CD4-positive, alpha-beta T cell treated with Interleukin-6 at 100 ng/mL for 8 hours (primary cell): Measurements from ENCODE around the gene CDH13.

Experiments used
- DNase-seq: peaks from one replicate; pipeline ENCODE4 v3.0.0-alpha.2; 2020; ENCODE audit warnings: mixed read lengths, low spot score

Gene CDH13

GRCh38 chr16:83723244-83723643 is 1096.5 kb downstream of the CDH13 start:
- no peak for DNase-seq

GRCh38 chr16:83723901-83724300 is 1097.1 kb downstream of the CDH13 start:
- no peak for DNase-seq

GRCh38 chr16:83724585-83724984 is 1097.8 kb downstream of the CDH13 start:
- no peak for DNase-seq

GRCh38 chr16:83725313-83725712 is 1098.5 kb downstream of the CDH13 start:
- no peak for DNase-seq

- DNase-seq: no peak
Measured at GRCh38 chr16:83727018-83727417, 1100.2 kb downstream of the CDH13 start.

GRCh38 chr16:83727751-83728352 is 1101.1 kb downstream of the CDH13 start:
- DNase-seq: no peak

GRCh38 chr16:83728492-83728891 is 1101.7 kb downstream of the CDH13 start:
- DNase-seq: no peak

GRCh38 chr16:83730812-83731211 is 1104.0 kb downstream of the CDH13 start:
- DNase-seq: no peak

- no peak for DNase-seq
Measured at GRCh38 chr16:83732536-83732935, 1105.8 kb downstream of the CDH13 start.

- no peak for DNase-seq
Measured at GRCh38 chr16:83733301-83733700, 1106.5 kb downstream of the CDH13 start.

- DNase-seq: no peak
Measured at GRCh38 chr16:83734136-83734535, 1107.4 kb downstream of the CDH13 start.

- no peak for DNase-seq
Measured at GRCh38 chr16:83737729-83738354, 1111.1 kb downstream of the CDH13 start.

- DNase-seq: no peak
Measured at GRCh38 chr16:83738923-83739503, 1112.2 kb downstream of the CDH13 start.

- no peak for DNase-seq
Measured at GRCh38 chr16:83742124-83742899, 1115.5 kb downstream of the CDH13 start.

- no peak for DNase-seq
Measured at GRCh38 chr16:83743241-83743640, 1116.5 kb downstream of the CDH13 start.

- DNase-seq: no peak
Measured at GRCh38 chr16:83743720-83744119, 1117.0 kb downstream of the CDH13 start.

- DNase-seq: no peak
Measured at GRCh38 chr16:83744441-83744981, 1117.7 kb downstream of the CDH13 start.

- no peak for DNase-seq
Measured at GRCh38 chr16:83746611-83747010, 1119.8 kb downstream of the CDH13 start.

GRCh38 chr16:83747936-83748335 is 1121.2 kb downstream of the CDH13 start:
- DNase-seq: no peak

GRCh38 chr16:83755391-83755790 is 1128.6 kb downstream of the CDH13 start:
- no peak for DNase-seq

GRCh38 chr16:83762141-83762991 is 1135.6 kb downstream of the CDH13 start:
- no peak for DNase-seq

- DNase-seq: no peak
Measured at GRCh38 chr16:83762992-83763358, 1136.2 kb downstream of the CDH13 start.
